ENCODE data around the gene EMC8.
"Not testable (repeated sequence)": the region's sequence is repeated elsewhere in the genome, so short reads cannot be mapped to it uniquely, and the experiment has no call there.

Gene EMC8

DNA sequence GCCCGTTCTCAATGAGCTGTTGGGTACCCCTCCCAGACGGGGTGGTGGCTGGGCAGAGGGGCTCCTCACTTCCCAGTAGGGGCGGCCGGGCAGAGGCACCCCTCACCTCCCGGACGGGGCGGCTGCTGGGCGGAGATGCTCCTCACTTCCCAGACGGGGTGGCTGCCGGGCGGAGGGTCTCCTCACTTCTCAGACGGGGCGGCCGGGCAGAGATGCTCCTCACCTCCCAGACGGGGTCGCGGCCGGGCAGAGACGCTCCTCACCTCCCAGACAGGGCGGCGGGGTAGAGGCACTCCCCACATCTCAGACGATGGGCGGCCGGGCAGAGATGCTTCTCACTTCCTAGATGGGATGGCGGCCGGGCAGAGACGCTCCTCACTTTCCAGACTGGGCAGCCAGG lies 8.8 kb upstream of the EMC8 start:
- WGBS (ENCODE audit: extremely low coverage, insufficient coverage, insufficient read length), result no CpG with 5 or more reads among the region's 27 CpGs
- H3K23ac ChIP-seq (ENCODE audit: low read length), result not testable (repeated sequence)

DNA sequence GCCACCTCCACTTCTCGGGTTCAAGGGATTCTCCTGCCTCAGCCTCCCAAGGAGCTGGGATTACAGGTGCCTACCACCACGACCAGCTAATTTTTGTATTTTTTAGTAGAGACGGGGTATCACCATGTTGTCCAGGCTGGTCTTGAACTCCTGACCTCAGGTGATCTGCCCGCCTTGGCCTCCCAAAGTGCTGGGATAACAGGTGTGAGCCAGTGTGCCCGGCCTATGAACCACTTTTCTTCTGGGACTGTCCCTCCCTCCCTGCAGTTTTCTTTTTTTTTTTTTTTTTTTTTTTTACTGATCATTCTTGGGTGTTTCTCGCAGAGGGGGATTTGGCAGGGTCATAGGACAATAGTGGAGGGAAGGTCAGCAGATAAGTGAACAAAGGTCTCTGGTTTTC lies 8.0 kb upstream of the EMC8 start:
- H2AK5ac ChIP-seq (ENCODE audit: low read length); H4K12ac ChIP-seq (ENCODE audit: low read depth, low read length); H3K4me1 ChIP-seq (ENCODE audit: control insufficient read depth in 1 of 2, insufficient read depth in 2 of 2, low read length in 2 of 2); H3K27me3 ChIP-seq (ENCODE audit: insufficient read depth, low read length); H2BK5ac ChIP-seq (ENCODE audit: low read depth, low read length, poor library complexity); H4K91ac ChIP-seq (ENCODE audit: low read depth, low read length); H3K79me1 ChIP-seq (ENCODE audit: low read length); H3K18ac ChIP-seq (ENCODE audit: low read length); H3K27ac ChIP-seq (ENCODE audit: low read depth, low read length); H2BK120ac ChIP-seq (ENCODE audit: insufficient read depth, low read length, poor library complexity); H2AFZ ChIP-seq (ENCODE audit: insufficient read depth, low read length, poor library complexity); DNase-seq; H3K9me3 ChIP-seq (ENCODE audit: insufficient read depth, low read depth, low read length); H4K8ac ChIP-seq (ENCODE audit: low read depth, low read length); H3K9ac ChIP-seq (ENCODE audit: low read length); H3K14ac ChIP-seq (ENCODE audit: low read length); H3K4me2 ChIP-seq (ENCODE audit: low read length); H2BK12ac ChIP-seq (ENCODE audit: low read length); H3K4ac ChIP-seq (ENCODE audit: low read depth, low read length); H3K79me2 ChIP-seq (ENCODE audit: control insufficient read depth, insufficient read depth, low read length, poor library complexity); H3K4me3 ChIP-seq (ENCODE audit: low read depth, low read length); H3K23ac ChIP-seq (ENCODE audit: low read length): not testable (repeated sequence)
- H3K36me3 ChIP-seq (ENCODE audit: control insufficient read depth in 1 of 2, insufficient read depth in 2 of 2, low read length in 2 of 2), result peaks cover 26 to 39% of the 10 kb centered on the region in 2 experiments
- WGBS (ENCODE audit: extremely low coverage, insufficient coverage, insufficient read length), result no CpG with 5 or more reads among the region's 6 CpGs

More for the DNA sequence above, 8.8 kb upstream of the EMC8 start:
- H3K4me1 ChIP-seq (ENCODE audit: control insufficient read depth in 1 of 2, insufficient read depth in 2 of 2, low read length in 2 of 2); H3K79me2 ChIP-seq (ENCODE audit: control insufficient read depth, insufficient read depth, low read length, poor library complexity); H4K91ac ChIP-seq (ENCODE audit: low read depth, low read length); H2AFZ ChIP-seq (ENCODE audit: insufficient read depth, low read length, poor library complexity); H3K4me2 ChIP-seq (ENCODE audit: low read length); DNase-seq; H2BK5ac ChIP-seq (ENCODE audit: low read depth, low read length, poor library complexity); H3K4ac ChIP-seq (ENCODE audit: low read depth, low read length); H3K27me3 ChIP-seq (ENCODE audit: insufficient read depth, low read length); H3K18ac ChIP-seq (ENCODE audit: low read length); H3K14ac ChIP-seq (ENCODE audit: low read length); H2BK120ac ChIP-seq (ENCODE audit: insufficient read depth, low read length, poor library complexity); H3K79me1 ChIP-seq (ENCODE audit: low read length); H2BK12ac ChIP-seq (ENCODE audit: low read length); H3K27ac ChIP-seq (ENCODE audit: low read depth, low read length); H3K4me3 ChIP-seq (ENCODE audit: low read depth, low read length); H4K12ac ChIP-seq (ENCODE audit: low read depth, low read length); H3K9me3 ChIP-seq (ENCODE audit: insufficient read depth, low read depth, low read length); H2AK5ac ChIP-seq (ENCODE audit: low read length); H3K9ac ChIP-seq (ENCODE audit: low read length); H4K8ac ChIP-seq (ENCODE audit: low read depth, low read length): not testable (repeated sequence)
- H3K36me3 ChIP-seq (ENCODE audit: control insufficient read depth in 1 of 2, insufficient read depth in 2 of 2, low read length in 2 of 2), result peaks cover 24 to 36% of the 10 kb centered on the region in 2 experiments

DNA sequence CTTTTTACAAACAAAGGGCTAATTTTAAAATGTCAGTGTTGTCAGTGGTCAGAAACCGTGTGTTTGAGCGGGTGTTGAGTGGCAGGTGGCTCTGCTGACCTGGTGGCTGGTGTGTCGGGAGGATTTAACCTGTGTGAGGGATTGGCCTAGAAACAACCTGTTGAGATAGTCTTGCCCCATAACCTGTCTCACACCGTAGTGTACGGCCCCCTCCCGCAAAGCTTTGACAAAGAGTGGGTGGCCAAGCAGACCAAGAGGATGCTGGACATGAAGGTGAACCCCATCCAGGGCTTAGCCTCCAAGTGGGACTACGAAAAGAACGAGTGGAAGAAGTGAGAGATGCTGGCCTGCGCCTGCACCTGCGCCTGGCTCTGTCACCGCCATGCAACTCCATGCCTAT lies 7.2 kb upstream of the EMC8 start:
- Histone ChIP-seq H2AFZ (ENCODE audit: insufficient read depth, low read length, poor library complexity) (no peak overlapping the region), H3K4me2 (ENCODE audit: low read length) (no peak overlapping the region), H4K91ac (ENCODE audit: low read depth, low read length) (no peak overlapping the region), H3K36me3 (ENCODE audit: control insufficient read depth in 1 of 2, insufficient read depth in 2 of 2, low read length in 2 of 2) (peaks cover 32 to 47% of the 10 kb centered on the region in 2 experiments), H3K9ac (ENCODE audit: low read length) (no peak overlapping the region), H3K4ac (ENCODE audit: low read depth, low read length) (no peak overlapping the region), H4K12ac (ENCODE audit: low read depth, low read length) (no peak overlapping the region), H2BK12ac (ENCODE audit: low read length) (no peak overlapping the region), H4K8ac (ENCODE audit: low read depth, low read length) (no peak overlapping the region), H3K23ac (ENCODE audit: low read length) (no peak overlapping the region), H3K79me2 (ENCODE audit: control insufficient read depth, insufficient read depth, low read length, poor library complexity) (no peaks in the 10 kb centered on the region), H3K79me1 (ENCODE audit: low read length) (no peaks in the 10 kb centered on the region), H2BK5ac (ENCODE audit: low read depth, low read length, poor library complexity) (no peak overlapping the region), H3K14ac (ENCODE audit: low read length) (no peak overlapping the region), H3K18ac (ENCODE audit: low read length) (no peak overlapping the region), H3K4me3 (ENCODE audit: low read depth, low read length) (no peak overlapping the region), H3K27ac (ENCODE audit: low read depth, low read length) (no peak overlapping the region), H3K4me1 (ENCODE audit: control insufficient read depth in 1 of 2, insufficient read depth in 2 of 2, low read length in 2 of 2) (no peaks in the 10 kb centered on the region), H2AK5ac (ENCODE audit: low read length) (no peak overlapping the region), H2BK120ac (ENCODE audit: insufficient read depth, low read length, poor library complexity) (no peak overlapping the region), H3K27me3 (ENCODE audit: insufficient read depth, low read length) (no peaks in the 10 kb centered on the region), H3K9me3 (ENCODE audit: insufficient read depth, low read depth, low read length) (peaks cover 2% of the 10 kb centered on the region)
- WGBS (ENCODE audit: extremely low coverage, insufficient coverage, insufficient read length), result no CpG with 5 or more reads among the region's 11 CpGs
- DNase-seq, result no peak

DNA sequence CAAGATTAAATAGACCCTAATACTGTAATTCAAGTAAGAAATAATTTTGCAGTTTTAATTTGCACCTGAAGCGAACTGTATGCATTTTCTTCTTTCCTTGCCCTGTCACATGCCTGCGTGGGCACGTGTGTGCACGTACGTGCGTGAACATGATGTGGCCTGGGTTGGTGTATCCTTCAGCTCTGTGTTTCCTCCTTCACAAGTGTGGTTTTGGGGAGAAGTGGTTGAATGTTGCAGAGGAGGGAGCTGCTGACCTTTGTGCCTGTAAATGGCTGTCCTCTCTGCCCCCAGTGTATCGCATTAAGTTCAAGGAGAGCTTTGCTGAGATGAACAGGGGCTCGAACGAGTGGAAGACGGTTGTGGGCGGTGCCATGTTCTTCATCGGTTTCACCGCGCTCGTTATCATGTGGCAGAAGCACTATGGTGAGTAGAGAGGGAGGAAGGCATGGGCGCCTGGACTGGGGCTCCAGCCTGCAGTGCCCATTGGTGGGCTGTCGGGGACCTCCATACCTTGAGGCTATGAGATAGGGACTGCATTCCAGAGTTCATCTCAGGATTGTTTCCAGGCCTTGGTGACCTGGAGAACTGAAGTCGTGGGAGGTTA lies 6.2 kb upstream of the EMC8 start:
- Histone ChIP-seq H3K79me1 (ENCODE audit: low read length) (no peaks in the 10 kb centered on the region), H3K27ac (ENCODE audit: low read depth, low read length) (no peak overlapping the region), H3K4me3 (ENCODE audit: low read depth, low read length) (no peak overlapping the region), H3K27me3 (ENCODE audit: insufficient read depth, low read length) (no peaks in the 10 kb centered on the region), H3K79me2 (ENCODE audit: control insufficient read depth, insufficient read depth, low read length, poor library complexity) (peaks cover under 1% of the 10 kb centered on the region), H3K36me3 (ENCODE audit: control insufficient read depth in 1 of 2, insufficient read depth in 2 of 2, low read length in 2 of 2) (peaks cover 32 to 50% of the 10 kb centered on the region in 2 experiments), H3K14ac (ENCODE audit: low read length) (no peak overlapping the region), H3K4me1 (ENCODE audit: control insufficient read depth in 1 of 2, insufficient read depth in 2 of 2, low read length in 2 of 2) (peaks cover 0 to 2% of the 10 kb centered on the region in 2 experiments), H2BK5ac (ENCODE audit: low read depth, low read length, poor library complexity) (no peak overlapping the region), H4K8ac (ENCODE audit: low read depth, low read length) (no peak overlapping the region), H4K12ac (ENCODE audit: low read depth, low read length) (no peak overlapping the region), H3K18ac (ENCODE audit: low read length) (no peak overlapping the region), H2BK120ac (ENCODE audit: insufficient read depth, low read length, poor library complexity) (no peak overlapping the region), H3K4me2 (ENCODE audit: low read length) (no peak overlapping the region), H2AFZ (ENCODE audit: insufficient read depth, low read length, poor library complexity) (no peak overlapping the region), H3K9me3 (ENCODE audit: insufficient read depth, low read depth, low read length) (peaks cover 2% of the 10 kb centered on the region), H3K4ac (ENCODE audit: low read depth, low read length) (no peak overlapping the region), H3K23ac (ENCODE audit: low read length) (no peak overlapping the region), H2AK5ac (ENCODE audit: low read length) (no peak overlapping the region), H4K91ac (ENCODE audit: low read depth, low read length) (no peak overlapping the region), H3K9ac (ENCODE audit: low read length) (no peak overlapping the region), H2BK12ac (ENCODE audit: low read length) (no peak overlapping the region)
- WGBS (ENCODE audit: extremely low coverage, insufficient coverage, insufficient read length), result no CpG with 5 or more reads among the region's 18 CpGs
- DNase-seq, result no peak

All from trophoblast cell (in vitro differentiated cells and primary cell).